ENCODE measurements around the gene TAF15. TPM values are rescaled to one million over a fixed set of nuclear protein-coding genes. Genes with fewer than 3 reads are reported as not detected.
A peak's percentile ranks its signal among the peaks of the same experiment; 100 is the strongest.

Gene TAF15
- total and polyA plus RNA-seq, 2 donors (not counting 1 experiment from before 2014, with no cell fraction given): 22.9 to 84.1 TPM

GRCh38 chr17:35865412-35866340, 56.4 kb downstream of the TAF15 start:
- no peak overlapping the region for H2AFZ ChIP-seq (ENCODE audit: low read length)
- no peaks in the 10 kb centered on the region for H3K36me3 ChIP-seq (ENCODE audit: control insufficient read depth, insufficient read depth, low read length)
- no peak overlapping the region for H3K9ac ChIP-seq (ENCODE audit: insufficient read depth, low read length)
- peaks cover 7% of the 10 kb centered on the region for H3K4me1 ChIP-seq (ENCODE audit: control insufficient read depth, extremely low read depth, insufficient read depth, low read length)
- peak overlapping the region; percentile 19 for H3K4me2 ChIP-seq (ENCODE audit: extremely low read depth, insufficient read depth, low read length)
- no peaks in the 10 kb centered on the region for H3K79me2 ChIP-seq (ENCODE audit: control insufficient read depth, insufficient read depth, low read length)
- H3K27me3 ChIP-seq (ENCODE audit: control insufficient read depth, insufficient read depth, low read length): no peaks in the 10 kb centered on the region
- H3K27ac ChIP-seq (ENCODE audit: insufficient read depth, low read length): no peak overlapping the region
- no peak for TF ChIP-seq EZH2 (IDR thresholded peaks at IDR 0.05; ENCODE audit: low read length, missing control alignments)
- TF ChIP-seq, protein P1, sequence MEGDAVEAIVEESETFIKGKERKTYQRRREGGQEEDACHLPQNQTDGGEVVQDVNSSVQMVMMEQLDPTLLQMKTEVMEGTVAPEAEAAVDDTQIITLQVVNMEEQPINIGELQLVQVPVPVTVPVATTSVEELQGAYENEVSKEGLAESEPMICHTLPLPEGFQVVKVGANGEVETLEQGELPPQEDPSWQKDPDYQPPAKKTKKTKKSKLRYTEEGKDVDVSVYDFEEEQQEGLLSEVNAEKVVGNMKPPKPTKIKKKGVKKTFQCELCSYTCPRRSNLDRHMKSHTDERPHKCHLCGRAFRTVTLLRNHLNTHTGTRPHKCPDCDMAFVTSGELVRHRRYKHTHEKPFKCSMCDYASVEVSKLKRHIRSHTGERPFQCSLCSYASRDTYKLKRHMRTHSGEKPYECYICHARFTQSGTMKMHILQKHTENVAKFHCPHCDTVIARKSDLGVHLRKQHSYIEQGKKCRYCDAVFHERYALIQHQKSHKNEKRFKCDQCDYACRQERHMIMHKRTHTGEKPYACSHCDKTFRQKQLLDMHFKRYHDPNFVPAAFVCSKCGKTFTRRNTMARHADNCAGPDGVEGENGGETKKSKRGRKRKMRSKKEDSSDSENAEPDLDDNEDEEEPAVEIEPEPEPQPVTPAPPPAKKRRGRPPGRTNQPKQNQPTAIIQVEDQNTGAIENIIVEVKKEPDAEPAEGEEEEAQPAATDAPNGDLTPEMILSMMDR (conservative IDR thresholded peaks at IDR 0.05 in 1 of 2, IDR thresholded peaks at IDR 0.05 in 1 of 2; ENCODE audit: low read depth in 1 of 2, low read length in 2 of 2): no peak
- no peaks in the 10 kb centered on the region for H3K9me3 ChIP-seq (ENCODE audit: control insufficient read depth, insufficient read depth, low read depth, low read length)
- peak; percentile 64 to 76 for DNase-seq (ENCODE audit: low read depth in 2 of 2)
- H3K4me3 ChIP-seq (replicated peaks in 1 of 4; ENCODE audit: control extremely low read depth in 1 of 4, insufficient read depth in 1 of 4, low read depth in 3 of 4, low read length in 4 of 4): no peak overlapping the region
- no peaks in the 10 kb centered on the region for H4K20me1 ChIP-seq (ENCODE audit: control insufficient read depth, extremely low read depth, insufficient read depth, low read length)

DNA sequence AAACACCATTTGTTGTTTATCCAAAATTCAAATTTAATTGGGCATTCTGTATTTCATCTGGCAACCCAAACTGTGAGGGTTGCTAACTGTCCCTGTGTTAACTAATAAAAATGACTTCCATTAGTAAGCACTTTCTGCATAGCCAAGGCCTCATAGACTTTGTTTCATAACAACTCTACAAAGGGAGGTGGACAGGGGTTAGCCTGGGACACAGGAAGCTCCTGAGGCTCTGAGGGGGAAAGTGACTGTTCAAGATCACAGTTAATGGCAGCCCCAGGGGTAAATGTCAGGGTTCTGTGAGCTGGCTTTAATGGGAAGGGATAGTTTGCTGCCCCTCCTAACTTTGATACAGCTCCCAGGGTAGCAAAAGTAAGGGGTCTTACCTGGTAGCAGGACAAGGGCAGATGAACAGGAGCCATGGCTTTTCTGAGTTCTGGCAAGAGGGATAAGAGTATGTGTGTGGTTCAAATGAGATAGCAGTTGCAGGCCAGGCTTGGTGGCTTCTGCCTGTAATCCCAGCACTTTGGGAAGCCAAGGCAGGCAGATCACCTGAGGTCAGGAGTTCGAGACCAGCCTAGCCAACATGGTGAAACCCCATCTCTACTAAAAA, 57.2 kb downstream of the TAF15 start:
- H3K4me3 ChIP-seq (replicated peaks in 1 of 4; ENCODE audit: control extremely low read depth in 1 of 4, insufficient read depth in 1 of 4, low read depth in 3 of 4, low read length in 4 of 4): no peak overlapping the region
- no peak for TF ChIP-seq EZH2 (IDR thresholded peaks at IDR 0.05; ENCODE audit: low read length, missing control alignments)
- TF ChIP-seq, protein P1 (conservative IDR thresholded peaks at IDR 0.05 in 1 of 2, IDR thresholded peaks at IDR 0.05 in 1 of 2; ENCODE audit: low read depth in 1 of 2, low read length in 2 of 2): no peak
- H3K79me2 ChIP-seq (ENCODE audit: control insufficient read depth, insufficient read depth, low read length): no peaks in the 10 kb centered on the region
- DNase-seq (ENCODE audit: low read depth in 2 of 2): peak in 1 of 2 donors; percentile 18
- H3K9me3 ChIP-seq (ENCODE audit: control insufficient read depth, insufficient read depth, low read depth, low read length): no peaks in the 10 kb centered on the region
- no peaks in the 10 kb centered on the region for H3K27me3 ChIP-seq (ENCODE audit: control insufficient read depth, insufficient read depth, low read length)
- H3K9ac ChIP-seq (ENCODE audit: insufficient read depth, low read length): no peak overlapping the region
- no peak overlapping the region for H2AFZ ChIP-seq (ENCODE audit: low read length)
- peaks cover 7% of the 10 kb centered on the region for H3K4me1 ChIP-seq (ENCODE audit: control insufficient read depth, extremely low read depth, insufficient read depth, low read length)
- no peak overlapping the region for H3K27ac ChIP-seq (ENCODE audit: insufficient read depth, low read length)
- H3K4me2 ChIP-seq (ENCODE audit: extremely low read depth, insufficient read depth, low read length): no peak overlapping the region
- H4K20me1 ChIP-seq (ENCODE audit: control insufficient read depth, extremely low read depth, insufficient read depth, low read length): no peaks in the 10 kb centered on the region
- H3K36me3 ChIP-seq (ENCODE audit: control insufficient read depth, insufficient read depth, low read length): no peaks in the 10 kb centered on the region

DNA sequence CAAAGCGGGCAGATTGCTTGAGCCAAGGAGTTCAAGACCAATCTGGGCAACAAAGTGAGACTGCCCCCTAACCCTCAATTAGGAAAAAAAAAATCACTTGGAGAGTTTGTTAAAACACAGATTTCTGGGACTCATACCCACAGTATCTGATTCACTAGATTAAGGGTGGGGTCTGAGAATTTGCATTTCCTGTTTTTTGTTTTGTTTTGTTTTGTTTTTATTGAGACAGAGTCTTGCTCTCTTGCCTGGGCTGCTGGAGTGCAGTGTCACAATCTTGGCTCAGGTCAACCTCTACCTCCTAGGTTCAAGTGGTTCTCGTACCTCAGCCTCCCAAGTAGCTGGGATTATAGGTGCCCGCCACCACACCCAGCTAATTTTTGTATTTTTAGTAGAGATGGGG, 58.3 kb downstream of the TAF15 start:
- DNase-seq (ENCODE audit: low read depth in 2 of 2): no peak
- H3K27ac ChIP-seq (ENCODE audit: insufficient read depth, low read length): no peak overlapping the region
- no peak overlapping the region for H3K4me2 ChIP-seq (ENCODE audit: extremely low read depth, insufficient read depth, low read length)
- H3K79me2 ChIP-seq (ENCODE audit: control insufficient read depth, insufficient read depth, low read length): no peaks in the 10 kb centered on the region
- no peak overlapping the region for H3K9ac ChIP-seq (ENCODE audit: insufficient read depth, low read length)
- H3K27me3 ChIP-seq (ENCODE audit: control insufficient read depth, insufficient read depth, low read length): no peaks in the 10 kb centered on the region
- peaks cover 7% of the 10 kb centered on the region for H3K4me1 ChIP-seq (ENCODE audit: control insufficient read depth, extremely low read depth, insufficient read depth, low read length)
- no peak overlapping the region for H2AFZ ChIP-seq (ENCODE audit: low read length)
- H3K36me3 ChIP-seq (ENCODE audit: control insufficient read depth, insufficient read depth, low read length): no peaks in the 10 kb centered on the region
- no peaks in the 10 kb centered on the region for H4K20me1 ChIP-seq (ENCODE audit: control insufficient read depth, extremely low read depth, insufficient read depth, low read length)
- H3K9me3 ChIP-seq (ENCODE audit: control insufficient read depth, insufficient read depth, low read depth, low read length): no peaks in the 10 kb centered on the region
- TF ChIP-seq, protein P1 (conservative IDR thresholded peaks at IDR 0.05 in 1 of 2, IDR thresholded peaks at IDR 0.05 in 1 of 2; ENCODE audit: low read depth in 1 of 2, low read length in 2 of 2): no peak
- TF ChIP-seq EZH2 (IDR thresholded peaks at IDR 0.05; ENCODE audit: low read length, missing control alignments): no peak
- H3K4me3 ChIP-seq (replicated peaks in 1 of 4; ENCODE audit: control extremely low read depth in 1 of 4, insufficient read depth in 1 of 4, low read depth in 3 of 4, low read length in 4 of 4): no peak overlapping the region
